IPS-18c (cell line): ENCODE measurements around the gene SDK2.

ENCODE experiments used
- H3K4me3 ChIP-seq: 2 replicates; pipeline ENCODE4 v1.7.0; 2013; ENCODE audit warnings: low read depth, mild to moderate bottlenecking, low read length, moderate library complexity; ENCODE audit not compliant: insufficient read depth
- H3K9me3 ChIP-seq: one replicate; pipeline ENCODE4 v1.6.1; 2013; ENCODE audit warnings: mild to moderate bottlenecking, low read length, moderate library complexity; ENCODE audit not compliant: control insufficient read depth, insufficient read depth

Gene SDK2

GRCh38 chr17:73401911-73402310 lies 242.3 kb downstream of the SDK2 start:
- no peaks in the 10 kb centered on the region for H3K9me3 ChIP-seq
- H3K4me3 ChIP-seq = no peak overlapping the region

GRCh38 chr17:73400915-73401545 lies 243.2 kb downstream of the SDK2 start:
- Histone ChIP-seq H3K4me3 (no peak overlapping the region), H3K9me3 (no peaks in the 10 kb centered on the region)

GRCh38 chr17:73399056-73399455 lies 245.2 kb downstream of the SDK2 start:
- Histone ChIP-seq H3K9me3 (no peaks in the 10 kb centered on the region), H3K4me3 (no peak overlapping the region)

DNA sequence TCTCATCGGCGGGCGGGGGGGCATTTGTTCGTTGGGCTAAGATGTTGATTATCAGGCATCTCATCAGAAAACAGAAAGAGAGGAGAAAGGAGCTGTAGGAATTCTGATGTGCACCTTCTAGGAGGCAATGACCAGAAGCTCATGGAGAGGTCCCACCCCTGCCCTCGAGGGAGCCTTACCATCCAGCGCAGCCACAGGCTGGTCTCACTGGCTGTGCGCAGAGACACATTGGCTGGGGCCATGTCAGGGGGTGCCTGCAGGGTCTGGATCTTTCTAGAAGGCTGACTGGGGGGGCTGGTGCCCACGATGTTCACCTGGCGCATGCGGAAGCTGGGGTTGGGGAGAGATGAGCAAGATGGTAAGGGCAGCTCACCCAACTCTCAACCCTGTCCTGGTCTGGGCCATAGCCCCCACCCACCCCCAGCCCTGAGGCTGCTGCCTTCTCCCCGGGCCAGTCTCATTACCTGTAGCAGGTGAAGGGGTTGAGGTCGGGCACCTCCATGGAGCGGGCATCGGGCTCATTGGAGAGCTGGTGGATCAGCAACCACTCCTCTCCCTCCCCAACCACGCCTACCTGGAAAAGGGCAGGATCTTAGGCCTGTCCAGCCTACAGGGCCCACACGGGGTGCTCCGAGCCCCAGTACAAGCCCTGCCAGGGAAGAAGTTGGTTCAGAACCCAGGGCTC lies 246.2 kb downstream of the SDK2 start:
- Histone ChIP-seq H3K9me3 (no peaks in the 10 kb centered on the region), H3K4me3 (no peak overlapping the region)

DNA sequence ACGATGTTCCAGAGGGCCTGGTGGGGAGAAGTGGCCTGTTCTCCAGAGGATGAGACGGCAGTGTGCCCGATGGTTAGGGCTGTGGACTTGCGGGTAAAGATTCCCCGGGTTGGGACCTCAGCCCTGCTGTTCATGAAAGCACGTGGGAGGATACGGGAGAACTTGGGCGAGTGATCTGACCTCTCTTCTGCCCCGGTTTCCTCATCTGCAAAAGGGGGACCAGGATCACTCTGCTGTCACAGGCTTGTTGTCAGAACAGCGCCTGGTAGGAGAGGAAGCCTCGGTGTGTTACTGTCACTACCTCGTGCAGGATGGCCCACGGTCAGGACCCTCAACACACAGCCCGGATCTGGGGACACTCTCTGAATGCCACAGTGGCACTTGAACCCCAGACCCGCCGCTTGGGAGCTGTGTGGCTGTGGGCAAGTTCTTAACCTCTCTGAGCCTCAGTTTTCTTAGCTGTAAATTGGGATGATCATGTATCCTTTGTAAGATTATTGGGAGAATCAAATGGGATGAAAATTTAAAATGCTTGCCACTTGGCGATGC lies 246.9 kb downstream of the SDK2 start:
- H3K9me3 ChIP-seq = no peaks in the 10 kb centered on the region
- no peak overlapping the region for H3K4me3 ChIP-seq

DNA sequence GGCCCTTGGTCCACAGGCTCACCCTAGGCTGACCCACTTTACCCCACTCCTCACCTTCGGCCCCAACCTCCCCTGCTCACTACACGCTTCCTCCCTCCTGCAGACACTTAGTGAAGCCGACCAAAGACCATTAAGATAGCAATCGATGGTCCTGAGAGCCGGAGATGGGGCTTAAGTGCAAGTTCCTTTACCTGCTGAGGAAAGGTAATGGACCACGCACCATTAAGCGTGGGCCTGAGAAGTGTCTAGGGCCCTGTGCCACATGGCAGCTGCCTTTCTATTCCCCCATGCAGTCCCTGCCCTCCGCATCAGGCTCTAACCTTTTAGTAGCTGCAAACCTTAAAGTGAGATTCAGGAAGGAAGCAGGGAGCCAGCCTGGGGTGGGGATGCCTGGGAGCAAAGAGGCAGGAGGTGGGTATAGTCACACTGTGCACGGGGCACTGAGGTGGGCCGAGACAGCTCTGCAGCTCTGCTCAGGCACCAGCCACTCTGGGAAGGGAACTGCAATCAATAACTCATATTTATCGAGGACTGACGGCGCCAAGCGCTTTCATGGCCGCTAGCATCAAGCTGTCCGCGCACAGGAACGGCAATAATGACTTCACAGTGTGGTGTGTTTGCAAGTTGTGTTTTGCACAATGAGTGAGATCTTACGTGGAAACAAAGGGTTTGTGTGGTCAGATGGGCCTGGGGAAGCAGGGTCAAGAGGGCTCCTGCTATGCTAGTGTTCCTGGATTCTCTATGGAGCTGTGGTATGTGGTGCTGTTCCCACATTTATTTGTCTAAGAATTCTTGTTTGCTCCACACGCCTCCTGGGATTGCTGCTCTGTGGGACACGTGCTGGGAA lies 247.6 kb downstream of the SDK2 start:
- Histone ChIP-seq H3K9me3 (no peaks in the 10 kb centered on the region), H3K4me3 (no peak overlapping the region)

GRCh38 chr17:73394512-73395450 lies 249.5 kb downstream of the SDK2 start:
- no peak overlapping the region for H3K4me3 ChIP-seq
- H3K9me3 ChIP-seq = no peaks in the 10 kb centered on the region

DNA sequence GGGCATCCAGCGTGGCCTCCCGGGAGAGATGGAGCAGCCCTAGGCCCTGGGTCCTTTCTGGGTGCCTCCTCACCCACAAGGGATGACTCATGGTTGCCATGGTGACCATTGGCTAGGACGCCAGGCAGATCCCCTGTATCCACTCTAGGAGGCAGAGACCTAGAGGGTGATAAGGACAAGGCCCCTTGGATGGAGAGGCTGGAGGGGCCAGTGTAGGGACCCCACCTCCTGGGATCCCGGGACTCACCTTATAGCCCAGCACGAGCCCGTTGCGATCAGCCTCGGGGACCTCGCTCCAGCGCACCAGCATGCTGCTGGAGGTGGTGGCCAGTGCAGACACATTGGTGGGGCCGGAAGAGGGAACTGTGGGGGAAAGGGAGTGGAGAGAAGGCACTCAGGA lies 250.3 kb downstream of the SDK2 start:
- Histone ChIP-seq H3K4me3 (no peak overlapping the region), H3K9me3 (no peaks in the 10 kb centered on the region)

DNA sequence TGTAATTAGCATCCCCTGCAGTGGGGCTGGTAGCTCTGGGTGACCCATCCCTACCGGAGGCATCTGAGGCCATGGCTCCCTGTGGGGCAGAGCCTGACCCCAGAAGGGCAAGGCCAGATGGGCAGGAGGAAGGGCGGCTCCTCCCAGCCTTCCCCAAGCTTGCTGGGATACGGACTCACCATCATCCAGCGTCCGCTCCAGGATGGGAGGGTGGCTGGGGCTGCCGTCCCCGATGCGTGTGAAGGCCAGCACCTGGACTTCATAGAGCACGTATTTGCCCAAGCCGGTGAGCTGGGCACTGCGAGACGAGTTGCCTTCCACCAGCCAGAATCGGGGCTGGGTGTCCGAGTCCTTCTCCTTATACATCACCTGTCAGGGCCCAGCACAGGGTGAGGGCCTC lies 250.9 kb downstream of the SDK2 start:
- no peak overlapping the region for H3K4me3 ChIP-seq
- no peaks in the 10 kb centered on the region for H3K9me3 ChIP-seq

GRCh38 chr17:73391331-73392265 lies 252.6 kb downstream of the SDK2 start:
- Histone ChIP-seq H3K9me3 (no peaks in the 10 kb centered on the region), H3K4me3 (no peak overlapping the region)

- Histone ChIP-seq H3K9me3 (no peaks in the 10 kb centered on the region), H3K4me3 (no peak overlapping the region)
These were observed 253.4 kb downstream of the SDK2 start for GRCh38 chr17:73390851-73391250.

- Histone ChIP-seq H3K4me3 (no peak overlapping the region), H3K9me3 (no peaks in the 10 kb centered on the region)
These were observed 254.0 kb downstream of the SDK2 start for GRCh38 chr17:73390221-73390620.

- Histone ChIP-seq H3K9me3 (no peaks in the 10 kb centered on the region), H3K4me3 (no peak overlapping the region)
These were observed 254.8 kb downstream of the SDK2 start for GRCh38 chr17:73389411-73389810.

DNA sequence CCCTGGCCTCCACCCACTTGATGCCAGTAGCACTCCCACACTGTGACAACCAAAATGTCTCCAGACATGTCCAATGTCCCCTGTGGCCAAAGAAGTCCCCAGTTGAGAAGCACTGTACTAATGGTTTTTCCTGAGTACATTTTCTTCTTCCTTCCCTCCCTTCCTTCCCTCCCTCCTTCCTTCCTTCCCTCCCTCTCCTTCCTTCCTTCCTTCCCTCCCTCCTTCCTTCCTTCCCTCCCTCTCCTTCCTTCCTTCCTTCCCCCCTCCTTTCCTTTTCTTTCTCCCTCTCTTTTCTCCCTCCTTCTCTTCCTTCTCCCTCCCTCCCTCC lies 255.7 kb downstream of the SDK2 start:
- no peak overlapping the region for H3K4me3 ChIP-seq
- H3K9me3 ChIP-seq = no peaks in the 10 kb centered on the region

GRCh38 chr17:73387746-73388577 lies 256.3 kb downstream of the SDK2 start:
- H3K9me3 ChIP-seq = no peaks in the 10 kb centered on the region
- no peak overlapping the region for H3K4me3 ChIP-seq
